GM23338 (cell line): ENCODE data around the gene ARSI. TPM values are rescaled to one million over a fixed set of nuclear protein-coding genes. Genes with fewer than 3 reads are reported as not detected.

Source experiments
- ATAC-seq: fragments of 200-7000 bp; cut with Tn5 transposase; 3 replicates; pipeline ENCODE4 v1.9.1; 2020
- DNase-seq: peaks from one replicate; pipeline ENCODE4 v3.0.0-alpha.2; 2015; ENCODE audit warnings: low spot score
- H2AFZ ChIP-seq: fragments of 200-600 bp; sonication (generic); 2 replicates; pipeline ENCODE4 v1.8.0; 2016; ENCODE audit warnings: antibody characterized with exemption, mild to moderate bottlenecking, moderate library complexity
- H3F3A ChIP-seq: fragments of 200-600 bp; sonication (generic); replicated peaks from 2 replicates; pipeline ENCODE4 v1.8.0; 2017; ENCODE audit warnings: antibody characterized with exemption, mixed run types, low read depth
- H3K27ac ChIP-seq: fragments of 200-600 bp; sonication (generic); 2 replicates; pipeline ENCODE4 v1.6.1; 2016; ENCODE audit warnings: low read depth
- H3K27me3 ChIP-seq: fragments of 200-600 bp; sonication (generic); 2 replicates; pipeline ENCODE4 v1.8.0; 2016; ENCODE audit warnings: mild to moderate bottlenecking, mixed run types, moderate library complexity; ENCODE audit not compliant: insufficient read depth
- H3K36me3 ChIP-seq: fragments of 200-600 bp; sonication (generic); 2 replicates; pipeline ENCODE4 v1.8.0; 2016; ENCODE audit warnings: mild to moderate bottlenecking; ENCODE audit not compliant: insufficient read depth
- H3K4me1 ChIP-seq: fragments of 200-600 bp; sonication (generic); 2 replicates; pipeline ENCODE4 v1.8.0; 2016; ENCODE audit warnings: mild to moderate bottlenecking, moderate library complexity; ENCODE audit not compliant: insufficient read depth
- H3K4me2 ChIP-seq: fragments of 200-600 bp; sonication (generic); 2 replicates; pipeline ENCODE4 v1.7.1; 2017; ENCODE audit warnings: mixed run types
- H3K4me3 ChIP-seq: fragments of 200-600 bp; sonication (generic); 2 replicates; pipeline ENCODE4 v1.6.1; 2016; ENCODE audit warnings: mixed run types
- H3K79me2 ChIP-seq: fragments of 200-600 bp; sonication (generic); replicated peaks from 2 replicates; pipeline ENCODE4 v1.8.0; 2017; ENCODE audit warnings: mild to moderate bottlenecking; ENCODE audit not compliant: insufficient read depth
- H3K9me2 ChIP-seq: fragments of 200-600 bp; sonication (generic); 2 replicates; pipeline ENCODE4 v1.8.0; 2017; ENCODE audit not compliant: insufficient read depth
- H4K20me1 ChIP-seq: fragments of 200-600 bp; sonication (generic); replicated peaks from 2 replicates; pipeline ENCODE4 v1.8.0; 2017; ENCODE audit warnings: mild to moderate bottlenecking; ENCODE audit not compliant: insufficient read depth
- H3K27ac Mint-ChIP-seq: 2 replicates; pipeline ENCODE4 v1.8.0; 2020; ENCODE audit warnings: inconsistent platforms, mild to moderate bottlenecking, moderate library complexity, mixed read lengths
- H3K27me3 Mint-ChIP-seq: 3 replicates; pipeline ENCODE4 v1.8.0; 2022; ENCODE audit warnings: low read depth, mild to moderate bottlenecking, moderate library complexity, mixed read lengths, inconsistent platforms; ENCODE audit not compliant: insufficient read depth, poor library complexity
- H3K36me3 Mint-ChIP-seq: 3 replicates; pipeline ENCODE4 v1.8.0; 2021; ENCODE audit warnings: low read depth, mild to moderate bottlenecking, inconsistent platforms, moderate library complexity, mixed read lengths
- H3K4me1 Mint-ChIP-seq: 3 replicates; pipeline ENCODE4 v1.8.0; 2020; ENCODE audit warnings: mild to moderate bottlenecking, inconsistent platforms, mixed read lengths
- H3K4me3 Mint-ChIP-seq: 3 replicates; pipeline ENCODE4 v1.8.0; 2021; ENCODE audit warnings: moderate library complexity, mild to moderate bottlenecking, inconsistent platforms, mixed read lengths
- H3K9me3 Mint-ChIP-seq: 3 replicates; pipeline ENCODE4 v1.8.0; 2020; ENCODE audit warnings: moderate library complexity, mild to moderate bottlenecking, inconsistent platforms, mixed read lengths
- CREB1 ChIP-seq: fragments of 250-450 bp; sonication (Bioruptor Pico); IDR thresholded peaks from 2 replicates; pipeline ENCODE4 v1.5.0; 2020; ENCODE audit warnings: low read depth, mild to moderate bottlenecking, moderate library complexity
- ETS1 ChIP-seq: IDR thresholded peaks from 2 replicates; pipeline ENCODE4 v1.6.1; 2016; ENCODE audit warnings: antibody characterized with exemption
- EZH2 ChIP-seq: fragments of 200-600 bp; sonication (generic); IDR thresholded peaks from one replicate; pipeline ENCODE4 v1.8.0; 2017; ENCODE audit warnings: antibody characterized with exemption, mild to moderate bottlenecking, low read depth; ENCODE audit not compliant: unreplicated experiment
- EZH2phosphoT487 ChIP-seq: fragments of 200-600 bp; sonication (generic); IDR thresholded peaks from one replicate; pipeline ENCODE4 v1.8.1; 2018; ENCODE audit warnings: antibody characterized with exemption; ENCODE audit not compliant: unreplicated experiment
- JUNB ChIP-seq: IDR thresholded peaks from one replicate; pipeline ENCODE4 v1.6.1; 2016; ENCODE audit warnings: antibody characterized with exemption; ENCODE audit not compliant: unreplicated experiment
- NANOG ChIP-seq: IDR thresholded peaks from 2 replicates; pipeline ENCODE4 v1.6.1; 2016; ENCODE audit warnings: antibody characterized with exemption, borderline replicate concordance
- POLR2AphosphoS5 ChIP-seq: IDR thresholded peaks from 2 replicates; pipeline ENCODE4 v1.6.1; 2016; ENCODE audit warnings: antibody characterized with exemption, low read depth
- REST ChIP-seq: IDR thresholded peaks from one replicate; pipeline ENCODE4 v1.6.1; 2018; ENCODE audit warnings: antibody characterized with exemption; ENCODE audit not compliant: unreplicated experiment
- STAT1 ChIP-seq: IDR thresholded peaks from one replicate; pipeline ENCODE4 v1.6.1; 2016; ENCODE audit warnings: antibody characterized with exemption; ENCODE audit not compliant: unreplicated experiment
- ZNF114 ChIP-seq: fragments of 250-450 bp; sonication (Bioruptor Pico); IDR thresholded peaks from 2 replicates; pipeline ENCODE4 v1.5.0; 2020; ENCODE audit warnings: mild to moderate bottlenecking, moderate library complexity
- ZNF331 ChIP-seq: fragments of 250-450 bp; sonication (Bioruptor Pico); IDR thresholded peaks from 2 replicates; pipeline ENCODE4 v1.5.0; 2020; ENCODE audit warnings: low read depth, mild to moderate bottlenecking, moderate library complexity
- polyA plus RNA-seq: library from polyadenylated mRNA; unstranded; fragments of >200 nt; fragmentation: Nextera tagmentation; extraction: Ambion mirVana; gene quantifications from 2 replicates; pipeline ENCODE4 v1.2.1, GENCODE V29; 2016
- total RNA-seq: library from RNA; depleted of rRNA; stranded (reverse); fragments of >200 nt; shearing (Covaris generic); gene quantifications from 2 replicates; pipeline ENCODE4 v1.2.3, GENCODE V29; 2014
- TF ChIP-seq, protein P1 (sequence below), 2 experiments: fragments of 200-600 bp in 1 of 2; sonication (generic) in 1 of 2; conservative IDR thresholded peaks; 2 replicates each; pipeline versions ENCODE4 v1.5.1 to v1.6.1; 2016 to 2017; ENCODE audit warnings: antibody characterized with exemption in 2 of 2, low read depth in 2 of 2, mild to moderate bottlenecking in 2 of 2, moderate library complexity in 1 of 2

ARSI gene
- total and polyA plus RNA-seq, 2 experiments from 2014 or later = 0.99 to 6.9 TPM

DNA sequence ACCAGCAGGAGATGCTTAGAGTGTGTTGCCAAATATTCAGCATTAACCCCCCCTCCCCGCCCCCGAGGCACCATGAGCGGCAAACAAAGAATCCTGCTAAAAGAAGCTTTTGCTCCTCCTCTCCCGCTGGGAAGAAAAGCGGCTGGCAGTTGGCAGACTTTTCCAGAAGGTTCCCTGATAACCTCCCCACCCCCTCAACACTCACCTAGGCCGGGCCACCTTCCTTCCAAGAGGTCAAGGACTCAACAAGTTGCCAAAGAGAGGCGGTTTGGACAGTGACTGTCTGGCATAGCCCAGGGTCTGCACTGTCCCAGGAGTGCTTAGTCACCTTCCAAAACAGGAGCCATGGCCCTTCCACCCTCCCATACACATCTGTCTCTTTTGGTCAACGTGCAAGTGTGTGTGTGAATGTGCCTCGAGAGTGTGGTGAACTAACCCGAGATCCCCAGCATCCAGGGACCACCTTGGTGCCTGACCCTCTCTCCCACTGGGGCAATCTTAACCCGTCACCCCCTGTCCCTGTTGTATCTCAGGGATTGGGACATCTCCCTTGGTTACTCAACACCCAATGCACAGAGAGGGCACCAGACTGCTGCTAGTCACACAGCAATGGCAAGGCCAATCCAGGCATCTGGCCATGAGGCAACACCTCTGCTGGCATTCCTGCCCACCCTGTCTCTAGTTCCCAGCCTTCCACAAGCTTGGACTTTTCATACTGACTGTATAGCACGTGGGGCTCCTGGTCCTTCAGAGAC lies 32.0 kb downstream of the ARSI start (continued):
- TF ChIP-seq POLR2AphosphoS5 (no peak), ZNF114 (CRISPR knock-in tag) (no peak), CREB1 (CRISPR knock-in tag) (no peak), EZH2 (no peak), REST (no peak)
- TF ChIP-seq, protein P1, sequence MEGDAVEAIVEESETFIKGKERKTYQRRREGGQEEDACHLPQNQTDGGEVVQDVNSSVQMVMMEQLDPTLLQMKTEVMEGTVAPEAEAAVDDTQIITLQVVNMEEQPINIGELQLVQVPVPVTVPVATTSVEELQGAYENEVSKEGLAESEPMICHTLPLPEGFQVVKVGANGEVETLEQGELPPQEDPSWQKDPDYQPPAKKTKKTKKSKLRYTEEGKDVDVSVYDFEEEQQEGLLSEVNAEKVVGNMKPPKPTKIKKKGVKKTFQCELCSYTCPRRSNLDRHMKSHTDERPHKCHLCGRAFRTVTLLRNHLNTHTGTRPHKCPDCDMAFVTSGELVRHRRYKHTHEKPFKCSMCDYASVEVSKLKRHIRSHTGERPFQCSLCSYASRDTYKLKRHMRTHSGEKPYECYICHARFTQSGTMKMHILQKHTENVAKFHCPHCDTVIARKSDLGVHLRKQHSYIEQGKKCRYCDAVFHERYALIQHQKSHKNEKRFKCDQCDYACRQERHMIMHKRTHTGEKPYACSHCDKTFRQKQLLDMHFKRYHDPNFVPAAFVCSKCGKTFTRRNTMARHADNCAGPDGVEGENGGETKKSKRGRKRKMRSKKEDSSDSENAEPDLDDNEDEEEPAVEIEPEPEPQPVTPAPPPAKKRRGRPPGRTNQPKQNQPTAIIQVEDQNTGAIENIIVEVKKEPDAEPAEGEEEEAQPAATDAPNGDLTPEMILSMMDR (conservative IDR thresholded peaks at IDR 0.05; ENCODE audit: low read depth in 2 of 2) = no peak

GRCh38 chr5:150266871-150267291 lies 35.8 kb downstream of the ARSI start:
- Histone ChIP-seq H2AFZ (no peak overlapping the region), H4K20me1 (no peaks in the 10 kb centered on the region), H3K4me3 (no peak overlapping the region), H3K36me3 (no peaks in the 10 kb centered on the region), H3K79me2 (no peaks in the 10 kb centered on the region), H3K27ac (no peak overlapping the region), H3K27me3 (no peaks in the 10 kb centered on the region), H3K4me2 (no peak overlapping the region), H3K9me2 (no peaks in the 10 kb centered on the region), H3K4me1 (no peaks in the 10 kb centered on the region; the same call in 1 of the 2 replicates), H3F3A (no peaks in the 10 kb centered on the region)
- peaks cover 21% of the 10 kb centered on the region for H3K27me3 Mint-ChIP-seq
- H3K27ac Mint-ChIP-seq = no peak overlapping the region
- DNase-seq (peak; percentile 15), ATAC-seq (peak; percentile 12; the same call in 1 of the 3 replicates)
- H3K36me3 Mint-ChIP-seq = no peaks in the 10 kb centered on the region
- no peaks in the 10 kb centered on the region; the same call in 2 of the 3 replicates for H3K9me3 Mint-ChIP-seq
- H3K4me1 Mint-ChIP-seq = peaks cover 32% of the 10 kb centered on the region
- no peak overlapping the region for H3K4me3 Mint-ChIP-seq
- TF ChIP-seq EZH2 (no peak), ZNF331 (CRISPR knock-in tag) (no peak), STAT1 (no peak), CREB1 (CRISPR knock-in tag) (no peak), EZH2phosphoT487 (no peak), ZNF114 (CRISPR knock-in tag) (no peak), ETS1 (no peak), POLR2AphosphoS5 (no peak), JUNB (no peak), NANOG (no peak), REST (no peak)
- TF ChIP-seq, protein P1 (conservative IDR thresholded peaks at IDR 0.05; ENCODE audit: low read depth in 2 of 2) = no peak
